ENCODE measurements around the gene DIDO1. TPM values are rescaled to one million over a fixed set of nuclear protein-coding genes. Genes with fewer than 3 reads are reported as not detected.

DIDO1 gene
- total and polyA plus RNA-seq, 2 donors (not counting 1 experiment from before 2014, with no cell fraction given): 25.9 to 33.2 TPM

- Histone ChIP-seq H3K79me2 (ENCODE audit: control insufficient read depth, insufficient read depth, low read length) (no peaks in the 10 kb centered on the region), H3K27ac (ENCODE audit: insufficient read depth, low read length) (no peak overlapping the region), H3K36me3 (ENCODE audit: control insufficient read depth, insufficient read depth, low read length) (no peaks in the 10 kb centered on the region), H3K9me3 (ENCODE audit: control insufficient read depth, insufficient read depth, low read depth, low read length) (no peaks in the 10 kb centered on the region), H3K9ac (ENCODE audit: insufficient read depth, low read length) (no peak overlapping the region), H3K4me3 (replicated peaks in 1 of 4; ENCODE audit: control extremely low read depth in 1 of 4, insufficient read depth in 1 of 4, low read depth in 3 of 4, low read length in 4 of 4) (no peak overlapping the region), H3K4me1 (ENCODE audit: control insufficient read depth, extremely low read depth, insufficient read depth, low read length) (no peaks in the 10 kb centered on the region), H3K27me3 (ENCODE audit: control insufficient read depth, insufficient read depth, low read length) (no peaks in the 10 kb centered on the region), H3K4me2 (ENCODE audit: extremely low read depth, insufficient read depth, low read length) (no peak overlapping the region), H2AFZ (ENCODE audit: low read length) (no peak overlapping the region), H4K20me1 (ENCODE audit: control insufficient read depth, extremely low read depth, insufficient read depth, low read length) (no peaks in the 10 kb centered on the region)
- no peak for TF ChIP-seq EZH2 (IDR thresholded peaks at IDR 0.05; ENCODE audit: low read length, missing control alignments)
- no peak for TF ChIP-seq CTCF (conservative IDR thresholded peaks at IDR 0.05 in 1 of 2, IDR thresholded peaks at IDR 0.05 in 1 of 2; ENCODE audit: low read depth in 1 of 2, low read length in 2 of 2)
- no peak for DNase-seq (ENCODE audit: low read depth in 2 of 2)
Measured at GRCh38 chr20:62959998-62960436, 33.7 kb upstream of the DIDO1 start.

GRCh38 chr20:62959101-62959971 is 33.0 kb upstream of the DIDO1 start:
- Histone ChIP-seq H3K36me3 (ENCODE audit: control insufficient read depth, insufficient read depth, low read length) (no peaks in the 10 kb centered on the region), H3K9me3 (ENCODE audit: control insufficient read depth, insufficient read depth, low read depth, low read length) (no peaks in the 10 kb centered on the region), H4K20me1 (ENCODE audit: control insufficient read depth, extremely low read depth, insufficient read depth, low read length) (no peaks in the 10 kb centered on the region), H2AFZ (ENCODE audit: low read length) (no peak overlapping the region), H3K4me1 (ENCODE audit: control insufficient read depth, extremely low read depth, insufficient read depth, low read length) (no peaks in the 10 kb centered on the region), H3K79me2 (ENCODE audit: control insufficient read depth, insufficient read depth, low read length) (no peaks in the 10 kb centered on the region), H3K27ac (ENCODE audit: insufficient read depth, low read length) (no peak overlapping the region), H3K9ac (ENCODE audit: insufficient read depth, low read length) (no peak overlapping the region), H3K4me3 (replicated peaks in 1 of 4; ENCODE audit: control extremely low read depth in 1 of 4, insufficient read depth in 1 of 4, low read depth in 3 of 4, low read length in 4 of 4) (no peak overlapping the region), H3K27me3 (ENCODE audit: control insufficient read depth, insufficient read depth, low read length) (no peaks in the 10 kb centered on the region), H3K4me2 (ENCODE audit: extremely low read depth, insufficient read depth, low read length) (no peak overlapping the region)
- TF ChIP-seq CTCF (conservative IDR thresholded peaks at IDR 0.05 in 1 of 2, IDR thresholded peaks at IDR 0.05 in 1 of 2; ENCODE audit: low read depth in 1 of 2, low read length in 2 of 2): no peak
- TF ChIP-seq EZH2 (IDR thresholded peaks at IDR 0.05; ENCODE audit: low read length, missing control alignments): no peak
- no peak for DNase-seq (ENCODE audit: low read depth in 2 of 2)

GRCh38 chr20:62958388-62959100 is 32.2 kb upstream of the DIDO1 start:
- H3K4me3 ChIP-seq (replicated peaks in 1 of 4; ENCODE audit: control extremely low read depth in 1 of 4, insufficient read depth in 1 of 4, low read depth in 3 of 4, low read length in 4 of 4): no peak overlapping the region
- no peaks in the 10 kb centered on the region for H4K20me1 ChIP-seq (ENCODE audit: control insufficient read depth, extremely low read depth, insufficient read depth, low read length)
- no peaks in the 10 kb centered on the region for H3K9me3 ChIP-seq (ENCODE audit: control insufficient read depth, insufficient read depth, low read depth, low read length)
- no peak overlapping the region for H3K27ac ChIP-seq (ENCODE audit: insufficient read depth, low read length)
- no peaks in the 10 kb centered on the region for H3K36me3 ChIP-seq (ENCODE audit: control insufficient read depth, insufficient read depth, low read length)
- H3K27me3 ChIP-seq (ENCODE audit: control insufficient read depth, insufficient read depth, low read length): no peaks in the 10 kb centered on the region
- peaks cover 2% of the 10 kb centered on the region for H3K4me1 ChIP-seq (ENCODE audit: control insufficient read depth, extremely low read depth, insufficient read depth, low read length)
- H3K9ac ChIP-seq (ENCODE audit: insufficient read depth, low read length): no peak overlapping the region
- no peak for DNase-seq (ENCODE audit: low read depth in 2 of 2)
- H3K79me2 ChIP-seq (ENCODE audit: control insufficient read depth, insufficient read depth, low read length): no peaks in the 10 kb centered on the region
- no peak overlapping the region for H2AFZ ChIP-seq (ENCODE audit: low read length)
- H3K4me2 ChIP-seq (ENCODE audit: extremely low read depth, insufficient read depth, low read length): no peak overlapping the region
- TF ChIP-seq EZH2 (IDR thresholded peaks at IDR 0.05; ENCODE audit: low read length, missing control alignments): no peak
- TF ChIP-seq CTCF (conservative IDR thresholded peaks at IDR 0.05 in 1 of 2, IDR thresholded peaks at IDR 0.05 in 1 of 2; ENCODE audit: low read depth in 1 of 2, low read length in 2 of 2): no peak
